GM19395 (cell line): ENCODE results near the gene CHCHD2.
A peak's percentile ranks its signal among the peaks of the same experiment; 100 is the strongest.
"Not testable (repeated sequence)": the region's sequence is repeated elsewhere in the genome, so short reads cannot be mapped to it uniquely, and the experiment has no call there.

Experiments
- ATAC-seq: cut with Tn5 transposase; IDR thresholded peaks from one replicate; pipeline ENCODE4 v1.9.1; 2021; ENCODE audit warnings: mild to moderate bottlenecking, moderate library complexity; ENCODE audit not compliant: unreplicated experiment

Gene CHCHD2, protein sequence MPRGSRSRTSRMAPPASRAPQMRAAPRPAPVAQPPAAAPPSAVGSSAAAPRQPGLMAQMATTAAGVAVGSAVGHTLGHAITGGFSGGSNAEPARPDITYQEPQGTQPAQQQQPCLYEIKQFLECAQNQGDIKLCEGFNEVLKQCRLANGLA

DNA sequence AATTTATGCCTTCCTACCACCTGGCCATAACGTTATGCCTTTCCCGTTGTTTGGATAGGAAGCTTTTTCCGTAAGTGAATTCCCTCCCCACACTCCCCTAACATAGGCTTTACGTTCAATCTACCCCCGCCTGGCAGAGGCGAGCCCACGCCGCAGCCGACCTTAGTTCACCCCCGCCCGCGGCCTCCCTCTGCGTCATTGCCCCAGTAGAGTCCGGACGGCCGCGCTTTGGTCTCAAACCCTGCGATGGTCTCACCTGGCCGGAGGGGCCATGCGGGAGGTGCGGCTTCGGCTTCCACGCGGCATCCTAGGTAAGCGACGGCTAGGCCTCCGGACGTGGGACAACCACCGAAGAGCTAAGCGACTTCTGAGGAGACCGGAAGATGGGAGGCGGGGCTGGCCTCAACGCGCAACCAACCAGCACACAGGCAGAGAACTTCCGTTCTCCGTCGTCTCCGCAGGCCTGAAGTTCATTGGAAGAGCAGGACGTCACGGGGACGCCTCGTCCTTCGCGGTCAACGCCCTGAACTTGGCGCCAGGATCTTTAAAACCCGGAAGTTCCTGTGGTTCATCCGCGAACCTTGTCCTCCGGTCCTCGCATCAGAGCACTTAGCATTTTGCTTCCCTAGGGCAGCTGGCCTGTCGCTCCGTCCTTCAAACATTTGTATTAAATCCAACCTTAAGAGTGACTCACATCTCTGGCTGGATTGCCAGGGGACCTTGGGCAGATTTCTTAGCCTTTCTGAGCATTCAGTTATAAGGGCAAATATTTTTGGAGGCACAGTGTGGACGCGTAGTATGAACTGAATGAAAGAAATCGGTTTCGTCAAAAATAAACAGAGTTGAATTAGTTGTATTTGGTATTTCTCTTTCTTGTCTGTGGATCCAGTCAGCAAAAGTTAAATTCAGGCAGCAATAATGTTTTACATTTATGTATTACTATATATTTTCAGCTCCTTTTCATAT is at the start of gene CHCHD2:
Gene CHCHD2, minus strand, starts transcription at position 369 of the 966 bp plus-strand sequence. Its CDS starts 63 bp downstream, at position 306.
- ATAC-seq = peak; percentile 100

DNA sequence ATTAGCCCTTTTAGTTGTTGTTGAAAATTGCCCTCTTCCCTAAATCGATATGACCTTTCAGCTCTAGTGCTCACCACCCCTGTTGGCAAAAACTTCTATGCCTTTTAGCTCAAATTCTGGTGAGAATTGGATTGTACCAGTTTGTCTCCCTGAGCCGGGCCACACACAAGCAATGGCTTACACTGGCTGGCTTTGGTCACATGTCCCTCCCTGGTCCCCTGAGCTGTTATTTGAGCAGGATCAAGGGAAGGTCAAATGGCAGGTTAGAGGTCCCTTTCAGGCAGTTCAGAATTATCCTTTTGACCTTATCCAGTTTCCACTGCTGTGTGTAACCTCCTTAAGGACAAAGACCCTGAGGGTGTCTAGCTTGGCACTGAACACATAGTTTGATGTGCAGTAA is 24.8 kb upstream of the CHCHD2 start:
- not testable (repeated sequence) for ATAC-seq

DNA sequence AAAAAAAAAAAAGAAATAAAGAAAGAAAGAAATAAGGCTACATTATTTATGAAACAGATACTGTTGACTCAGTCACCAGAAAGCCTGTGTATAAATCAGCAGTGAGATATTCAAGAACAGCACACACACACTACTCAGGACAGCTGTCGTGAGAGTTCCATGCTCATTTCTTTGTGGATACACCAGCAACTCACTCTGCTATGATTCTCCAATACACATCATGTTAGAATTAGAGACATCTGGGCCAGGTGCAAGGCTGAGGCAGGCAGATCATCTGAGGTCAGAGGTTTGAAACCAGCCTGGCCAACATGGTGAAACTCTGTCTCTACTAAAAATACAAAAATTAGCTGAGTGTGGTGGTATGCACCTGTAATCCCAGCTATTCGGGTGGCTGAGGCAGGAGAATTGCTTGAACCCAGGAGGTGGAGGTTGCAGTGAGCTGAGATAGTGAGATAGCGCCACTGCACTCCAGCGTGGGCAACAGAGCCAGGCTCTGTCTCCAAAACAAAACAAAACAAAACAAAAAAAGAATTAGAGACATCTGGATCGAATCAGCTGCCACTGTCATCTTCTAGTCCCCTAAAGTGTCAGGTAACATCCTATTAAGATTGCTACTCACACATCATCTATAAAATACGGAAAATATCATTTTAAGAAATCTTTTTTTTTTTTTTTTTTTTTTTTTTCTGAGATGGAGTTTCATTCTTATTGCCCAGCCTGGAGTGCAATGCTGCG is 21.1 kb upstream of the CHCHD2 start:
- no peak for ATAC-seq

DNA sequence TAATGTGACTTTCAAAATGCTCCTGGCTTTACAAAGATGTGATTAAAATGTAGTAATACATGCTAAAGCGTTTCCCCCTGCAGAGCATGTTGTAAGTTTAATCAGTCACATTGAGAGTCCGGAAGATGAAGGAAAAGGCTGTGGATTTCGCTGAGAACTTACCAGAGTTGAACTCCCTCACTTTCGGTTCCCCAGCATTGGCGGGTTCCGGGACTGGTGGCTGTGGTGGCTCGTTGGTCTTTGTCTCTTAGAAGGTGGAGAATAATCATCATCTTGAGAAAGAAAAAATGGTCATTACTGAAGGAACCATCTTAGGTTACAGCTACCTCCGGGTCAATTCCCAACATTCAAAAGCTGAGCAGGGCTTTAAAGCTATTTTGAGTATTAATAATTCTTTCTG is 19.6 kb upstream of the CHCHD2 start:
- ATAC-seq = no peak

DNA sequence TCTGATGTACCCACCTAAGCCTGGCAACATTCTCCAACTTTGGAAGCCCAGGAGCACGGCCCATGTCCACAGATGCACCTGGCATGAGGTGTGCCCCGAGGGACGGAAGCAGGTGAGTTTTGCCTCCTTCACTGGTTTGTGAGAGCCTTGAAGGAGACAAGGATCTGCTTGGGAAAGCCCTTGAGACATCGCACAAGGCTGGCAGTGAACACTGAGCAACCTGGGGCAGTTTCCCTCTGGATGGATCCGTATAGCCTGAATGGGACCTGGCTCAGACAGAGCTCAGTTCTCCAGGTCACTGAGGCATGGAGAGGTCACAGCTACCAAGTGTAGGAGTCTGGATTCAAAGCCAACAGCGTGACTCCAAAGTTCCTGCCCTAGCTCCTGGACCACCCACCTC is 18.7 kb upstream of the CHCHD2 start:
- no peak for ATAC-seq

DNA sequence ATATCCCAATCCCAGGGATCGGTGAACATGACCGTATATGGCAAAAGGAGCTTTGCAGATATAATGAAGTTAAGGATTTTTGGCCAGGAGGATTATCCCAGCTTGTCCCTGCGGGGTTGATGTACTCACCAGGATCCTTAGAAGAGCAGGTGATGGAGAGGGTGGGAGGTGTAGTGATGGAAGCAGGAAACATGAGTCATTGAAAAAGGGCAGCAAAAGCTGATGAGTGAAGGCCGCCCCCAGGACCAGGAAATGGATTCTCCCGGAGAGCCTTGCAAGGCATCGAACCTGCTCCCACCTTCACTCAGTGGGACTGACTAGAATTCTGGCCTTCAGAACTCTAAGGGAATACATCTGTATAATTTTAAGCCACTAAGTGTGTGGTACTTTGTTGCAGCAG is 15.2 kb upstream of the CHCHD2 start:
- no peak for ATAC-seq

DNA sequence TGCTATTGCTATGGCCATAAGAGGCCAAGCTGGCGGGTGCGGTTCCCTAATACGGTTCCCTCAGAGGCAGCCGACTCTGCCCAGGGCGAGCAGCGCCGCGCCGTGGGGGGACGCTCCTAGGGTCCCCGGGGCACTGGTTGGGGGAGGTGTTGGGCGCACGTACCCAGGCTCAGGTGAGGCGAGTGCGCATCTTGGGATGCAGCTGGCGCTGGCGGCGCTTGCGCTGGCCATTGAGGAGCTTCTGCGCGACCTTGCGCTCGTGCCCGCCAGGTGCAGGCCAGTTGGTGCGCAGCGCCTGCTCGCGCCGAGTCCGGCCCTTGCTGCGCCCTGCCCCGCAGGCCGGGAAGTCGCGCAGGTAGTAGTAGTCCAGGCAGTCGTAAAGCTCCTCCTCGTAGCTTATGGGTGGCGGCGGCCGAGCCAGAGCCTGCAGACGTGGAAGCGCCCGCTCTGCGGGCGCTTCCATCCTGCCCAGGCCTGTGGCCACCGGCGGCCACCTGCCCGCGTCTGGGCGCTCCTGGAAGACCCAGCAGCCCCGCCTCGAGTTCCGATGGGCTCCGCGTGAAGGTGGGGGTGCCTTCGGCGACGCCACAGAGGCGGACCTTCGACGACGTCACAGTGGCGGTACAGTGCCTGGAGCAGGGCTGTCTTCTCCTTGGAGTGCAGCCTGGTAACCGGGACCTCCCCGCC is 9.7 kb upstream of the CHCHD2 start, which contains the start of gene NUPR2:
Gene NUPR2, minus strand, starts transcription at position 566 of the 687 bp plus-strand sequence. Its CDS starts 103 bp downstream, at position 463.
- no peak for ATAC-seq

DNA sequence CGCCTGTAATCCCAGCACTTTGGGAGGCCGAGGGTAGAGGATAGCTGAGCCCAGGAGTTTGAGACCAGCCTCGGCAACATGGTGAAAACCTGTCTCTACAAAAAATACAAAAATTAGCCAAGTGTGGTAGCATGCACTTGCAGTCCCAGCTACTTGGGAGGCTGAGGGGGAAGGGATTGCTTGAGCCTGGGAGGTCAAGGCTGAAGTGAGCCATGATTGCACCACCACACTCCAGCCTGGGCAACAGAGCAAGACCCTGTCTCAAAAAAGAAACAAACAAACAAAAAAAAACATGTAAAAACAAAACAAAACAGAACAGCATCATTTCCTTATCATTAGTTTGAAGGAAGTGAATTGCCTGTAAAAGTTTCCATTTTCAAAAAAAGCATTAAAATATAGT is 6.0 kb upstream of the CHCHD2 start:
- ATAC-seq = not testable (repeated sequence)

DNA sequence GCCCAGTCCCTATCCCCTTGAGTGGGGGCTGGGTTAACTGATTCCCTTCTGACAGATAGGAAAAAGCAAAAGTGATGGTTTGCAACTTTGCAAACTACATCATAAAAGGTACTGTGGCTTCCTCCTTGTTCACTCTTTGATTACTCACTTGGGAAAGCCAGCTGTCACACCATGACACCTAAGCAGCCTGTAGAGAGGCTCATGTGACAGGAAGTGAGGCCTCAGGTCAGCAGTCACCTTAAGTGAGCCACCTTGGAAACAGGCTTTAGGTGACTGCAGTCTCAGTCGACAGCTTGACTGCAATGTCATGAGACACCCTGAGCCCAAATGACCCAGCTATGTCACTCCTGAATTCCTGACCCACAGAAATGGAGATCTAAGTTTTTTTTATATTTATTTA is 4.3 kb upstream of the CHCHD2 start:
- ATAC-seq = no peak

DNA sequence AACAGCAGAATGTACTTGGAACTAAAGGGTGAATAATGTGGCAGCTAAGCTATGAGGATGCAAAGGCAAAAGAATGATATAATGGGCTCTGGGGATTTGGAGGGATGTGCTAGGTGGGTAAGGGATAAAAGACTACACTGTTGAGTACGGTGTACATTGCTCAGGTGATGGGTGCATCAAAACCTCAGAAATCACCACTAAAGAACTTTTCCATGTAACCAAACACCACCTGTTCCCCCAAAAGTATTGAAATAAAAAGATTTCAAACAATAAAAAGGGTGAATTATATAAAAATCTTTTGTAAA is 1.6 kb upstream of the CHCHD2 start:
- no peak for ATAC-seq

DNA sequence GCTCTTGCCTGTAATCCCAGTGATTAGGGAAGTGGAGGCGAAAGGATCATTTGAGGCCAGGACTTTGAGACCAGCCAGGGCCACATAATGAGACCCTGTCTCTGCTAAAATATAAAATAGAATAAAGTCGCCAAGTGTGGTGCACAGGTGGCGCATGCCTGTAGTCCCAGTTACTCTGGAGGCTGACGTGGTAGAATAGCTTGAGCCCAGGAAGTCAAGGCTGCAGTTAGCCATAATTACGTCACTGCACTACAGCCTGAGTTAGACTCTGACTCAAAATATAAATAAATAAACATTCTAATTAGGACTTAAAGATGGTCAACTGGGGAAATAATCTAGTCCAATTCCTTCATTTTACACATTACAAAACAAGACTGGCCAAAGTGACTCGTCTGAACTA is 768 bp downstream of the CHCHD2 start:
- ATAC-seq = peak; percentile 27

DNA sequence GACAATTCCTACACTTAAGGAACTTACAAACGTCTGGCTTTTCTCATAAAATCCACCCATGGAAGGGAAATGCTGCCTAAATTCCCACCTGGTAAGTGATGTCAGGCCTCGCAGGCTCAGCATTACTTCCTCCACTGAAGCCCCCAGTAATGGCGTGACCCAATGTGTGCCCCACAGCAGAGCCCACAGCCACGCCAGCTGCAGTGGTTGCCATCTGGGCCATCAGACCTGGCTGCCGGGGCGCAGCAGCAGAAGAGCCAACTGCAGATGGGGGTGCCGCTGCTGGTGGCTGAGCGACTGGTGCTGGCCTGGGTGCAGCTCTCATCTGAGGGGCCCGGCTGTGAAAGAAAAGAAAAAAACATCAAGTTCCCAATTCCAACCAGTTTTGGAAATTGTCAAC is 2.1 kb downstream of the CHCHD2 start:
- not testable (repeated sequence) for ATAC-seq

DNA sequence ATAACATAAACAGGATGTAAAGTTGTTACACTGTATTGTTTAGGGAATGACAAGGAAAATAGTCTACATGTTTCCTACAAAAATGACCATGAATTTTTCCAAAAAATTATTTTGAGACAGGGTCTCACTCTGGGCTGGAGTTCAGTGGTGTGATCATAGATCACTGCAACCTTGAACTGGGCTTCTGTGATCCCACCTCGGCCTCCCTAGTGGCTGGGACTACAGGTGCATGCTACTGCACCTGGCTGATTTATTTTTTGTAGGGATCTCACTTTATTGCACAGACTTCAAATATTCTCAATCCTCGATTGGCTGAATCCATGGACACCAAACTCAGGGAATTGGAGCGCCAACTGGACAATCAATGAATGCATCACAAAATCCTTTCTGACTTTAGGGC is 6.6 kb downstream of the CHCHD2 start:
- no peak for ATAC-seq

DNA sequence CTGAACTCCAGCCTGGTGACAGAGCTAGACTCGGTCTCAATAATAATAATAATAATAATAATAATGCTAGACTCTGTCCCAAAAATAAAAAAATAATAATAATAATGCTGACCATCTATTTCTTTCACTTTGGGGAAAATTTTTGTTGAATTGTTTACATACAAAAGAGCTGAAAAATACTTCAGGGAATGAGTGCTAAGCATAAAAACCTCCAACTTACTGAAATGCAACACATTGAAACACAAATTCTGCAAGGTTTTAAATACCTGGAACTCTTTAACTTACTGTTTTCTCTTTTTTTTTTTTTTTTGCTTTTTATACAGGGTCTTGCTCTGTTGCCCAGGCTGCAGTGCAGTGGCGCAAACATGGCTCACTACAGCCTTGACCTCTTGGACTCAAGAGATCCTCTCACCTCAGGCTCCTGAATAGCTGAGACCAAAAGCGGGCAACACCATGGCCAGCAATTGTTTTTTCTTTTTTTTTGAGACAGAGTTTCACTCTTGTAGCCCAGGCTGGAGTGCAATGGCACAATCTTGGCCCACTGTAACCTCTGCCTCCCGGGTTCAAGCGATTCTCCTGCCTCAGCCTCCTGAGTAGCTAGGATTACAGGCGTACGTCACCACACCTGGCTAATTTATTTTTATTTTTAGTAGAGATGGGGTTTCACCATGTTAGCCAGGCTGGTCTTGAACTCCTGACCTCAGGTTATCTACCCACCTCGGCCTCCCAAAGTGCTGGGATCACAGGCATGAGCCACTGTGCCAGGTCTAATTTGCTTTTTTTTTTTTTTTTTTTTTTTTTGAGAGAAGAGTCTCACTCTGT is 7.9 kb downstream of the CHCHD2 start:
- ATAC-seq = not testable (repeated sequence)

DNA sequence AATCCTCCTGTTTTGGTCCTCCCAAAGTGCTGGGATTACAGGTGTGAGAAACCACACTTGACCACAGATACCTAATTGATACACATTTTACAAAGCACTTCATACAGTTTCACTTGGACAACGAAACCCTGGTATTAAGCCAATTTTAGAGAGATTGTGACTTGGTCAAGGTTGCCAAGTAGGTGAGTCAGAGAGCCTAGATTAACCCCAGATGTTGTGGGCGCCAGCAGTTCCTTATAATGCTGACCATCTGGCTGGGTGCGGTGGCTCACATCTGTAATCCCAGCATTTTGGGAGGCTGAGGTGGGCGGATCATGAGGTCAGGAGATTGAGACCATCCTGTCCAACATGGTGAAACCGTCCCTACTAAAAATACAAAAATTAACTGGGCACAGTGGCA is 8.6 kb downstream of the CHCHD2 start:
- ATAC-seq = no peak

DNA sequence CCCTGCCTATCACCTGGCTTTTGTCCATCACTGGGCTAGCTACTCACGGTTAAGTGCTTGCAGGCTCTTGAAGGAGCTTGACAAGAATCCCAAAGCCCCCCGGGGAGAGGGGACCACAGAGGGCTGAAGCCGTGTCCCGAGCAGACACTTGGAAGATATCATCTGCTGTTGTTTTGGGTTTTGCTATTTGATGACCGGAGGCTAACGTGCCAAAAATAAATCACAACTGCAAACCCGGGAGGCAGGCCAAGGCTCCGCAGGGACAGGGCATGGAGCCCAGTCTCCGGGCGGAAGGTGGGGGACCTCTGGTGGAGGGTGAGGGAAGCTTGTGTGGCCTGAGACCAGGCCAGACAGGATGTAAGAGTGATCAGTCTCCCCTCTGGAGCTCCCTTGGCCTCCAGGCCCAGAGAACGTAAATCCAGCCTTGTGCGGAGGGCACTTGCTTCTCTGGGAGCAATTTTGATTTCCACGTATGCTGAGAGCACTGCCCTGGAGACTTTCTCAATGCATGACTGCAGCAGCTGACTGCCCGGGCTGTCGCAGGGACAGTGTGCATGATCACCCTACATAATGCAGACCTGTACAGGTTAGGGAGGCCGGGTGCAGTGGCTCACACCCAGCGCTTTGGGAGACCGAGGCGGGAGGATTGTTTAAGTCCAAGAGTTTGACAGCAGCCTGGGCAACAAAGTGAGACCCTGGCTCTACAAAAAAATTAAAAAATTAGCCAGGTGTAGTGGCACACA is 13.3 kb downstream of the CHCHD2 start, which contains the start of gene PHKG1:
Gene PHKG1, minus strand, starts transcription at position 164 of the 743 bp plus-strand sequence. CDS start 4,011 bp downstream, outside the sequence.
- no peak for ATAC-seq

DNA sequence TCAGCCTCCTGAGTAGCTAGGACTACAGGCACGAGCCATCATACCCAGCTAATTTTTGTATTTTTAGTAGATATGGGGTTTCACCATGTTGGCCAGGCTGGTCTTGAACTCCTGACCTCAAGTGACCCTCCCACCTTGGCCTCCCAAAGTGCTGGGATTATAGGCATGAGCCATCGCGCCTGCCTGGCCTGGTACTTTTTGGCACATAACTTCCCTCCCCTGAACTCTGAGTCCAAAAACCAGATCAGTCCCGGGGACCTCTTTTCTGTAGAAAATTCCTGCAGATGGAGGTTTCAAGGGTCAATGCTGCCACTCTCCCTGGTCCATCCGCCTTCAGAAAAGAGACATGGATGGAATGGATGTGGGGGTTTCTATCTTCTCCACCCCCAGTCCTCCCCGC is 13.9 kb downstream of the CHCHD2 start:
- not testable (repeated sequence) for ATAC-seq

DNA sequence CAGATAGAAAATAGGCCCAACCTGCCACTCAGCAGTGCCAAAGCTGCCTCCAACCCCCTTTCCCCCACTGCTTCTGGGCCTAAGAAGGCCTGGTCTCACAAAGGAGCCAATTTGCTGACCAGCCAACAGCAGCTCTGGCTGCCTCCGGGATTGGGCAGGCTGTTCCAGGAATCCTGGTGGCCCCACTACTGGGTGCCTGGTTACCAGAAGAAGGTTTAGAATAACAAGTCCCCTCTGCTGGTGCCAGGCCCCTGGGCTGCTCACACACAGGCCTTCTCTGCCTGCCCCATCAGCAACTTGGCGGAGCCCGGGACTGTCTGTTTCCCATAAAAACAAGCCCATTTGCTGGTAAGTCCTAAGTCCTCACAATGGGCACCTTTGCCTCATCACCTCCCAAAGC is 14.7 kb downstream of the CHCHD2 start:
- ATAC-seq = no peak

DNA sequence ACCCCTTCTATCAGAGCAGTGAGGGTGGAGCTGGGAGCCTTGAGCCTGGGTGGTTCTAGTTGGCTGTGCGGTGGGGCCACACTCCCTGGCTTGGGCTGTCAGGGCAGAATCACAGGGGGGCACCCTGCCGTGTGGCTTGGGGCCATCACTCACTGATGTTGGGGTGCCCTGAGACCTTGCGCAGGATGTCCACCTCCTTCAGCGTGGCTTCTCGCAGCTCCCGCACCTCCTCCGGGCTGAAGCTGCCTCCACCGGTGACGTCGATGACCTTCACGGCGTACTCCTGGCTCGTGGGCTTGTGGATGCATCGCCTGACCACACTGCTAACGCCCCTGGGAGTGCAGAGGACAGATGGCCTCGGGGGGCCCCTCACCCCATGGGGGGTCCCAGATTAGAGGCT is 18.8 kb downstream of the CHCHD2 start:
- ATAC-seq = no peak
